Measurements from ENCODE around the gene SNX20.

SNX20 gene

GRCh38 chr16:50657241-50657640 lies 23.9 kb downstream of the SNX20 start:
- Histone ChIP-seq H3K27me3 (replicated peaks; ENCODE audit: control insufficient read depth, insufficient read depth, low read length) (no peaks in the 10 kb centered on the region), H3K36me3 (ENCODE audit: control insufficient read depth, insufficient read depth, low read length) (no peaks in the 10 kb centered on the region), H3K4me3 (replicated peaks; ENCODE audit: low read depth, low read length) (no peak overlapping the region)
- no peak for DNase-seq (ENCODE audit: extremely low read depth, insufficient read length)
- TF ChIP-seq CTCF (IDR thresholded peaks at IDR 0.05; ENCODE audit: insufficient read depth, low read length, poor library complexity, severe bottlenecking), result no peak

GRCh38 chr16:50655558-50656055 lies 25.5 kb downstream of the SNX20 start:
- no peak for TF ChIP-seq CTCF (IDR thresholded peaks at IDR 0.05; ENCODE audit: insufficient read depth, low read length, poor library complexity, severe bottlenecking)
- H3K27me3 ChIP-seq (replicated peaks; ENCODE audit: control insufficient read depth, insufficient read depth, low read length), result no peaks in the 10 kb centered on the region
- no peak overlapping the region for H3K4me3 ChIP-seq (replicated peaks; ENCODE audit: low read depth, low read length)
- DNase-seq (ENCODE audit: extremely low read depth, insufficient read length), result no peak
- H3K36me3 ChIP-seq (ENCODE audit: control insufficient read depth, insufficient read depth, low read length), result no peaks in the 10 kb centered on the region

- TF ChIP-seq CTCF (IDR thresholded peaks at IDR 0.05; ENCODE audit: insufficient read depth, low read length, poor library complexity, severe bottlenecking), result no peak
- H3K27me3 ChIP-seq (replicated peaks; ENCODE audit: control insufficient read depth, insufficient read depth, low read length), result no peaks in the 10 kb centered on the region
- no peak for DNase-seq (ENCODE audit: extremely low read depth, insufficient read length)
Measured at GRCh38 chr16:50653633-50654519, 27.2 kb downstream of the SNX20 start.

GRCh38 chr16:50652836-50653425 lies 28.2 kb downstream of the SNX20 start:
- no peaks in the 10 kb centered on the region for H3K27me3 ChIP-seq (replicated peaks; ENCODE audit: control insufficient read depth, insufficient read depth, low read length)
- H3K4me3 ChIP-seq (replicated peaks; ENCODE audit: low read depth, low read length), result no peak overlapping the region
- TF ChIP-seq CTCF (IDR thresholded peaks at IDR 0.05; ENCODE audit: insufficient read depth, low read length, poor library complexity, severe bottlenecking), result no peak
- no peak for DNase-seq (ENCODE audit: extremely low read depth, insufficient read length)
- no peaks in the 10 kb centered on the region for H3K36me3 ChIP-seq (ENCODE audit: control insufficient read depth, insufficient read depth, low read length)

More at GRCh38 chr16:50653633-50654519, 27.2 kb downstream of the SNX20 start:
- Histone ChIP-seq H3K4me3 (replicated peaks; ENCODE audit: low read depth, low read length) (no peak overlapping the region), H3K36me3 (ENCODE audit: control insufficient read depth, insufficient read depth, low read length) (no peaks in the 10 kb centered on the region)

- DNase-seq (ENCODE audit: extremely low read depth, insufficient read length), result no peak
- no peak for TF ChIP-seq CTCF (IDR thresholded peaks at IDR 0.05; ENCODE audit: insufficient read depth, low read length, poor library complexity, severe bottlenecking)
- Histone ChIP-seq H3K27me3 (replicated peaks; ENCODE audit: control insufficient read depth, insufficient read depth, low read length) (no peaks in the 10 kb centered on the region), H3K4me3 (replicated peaks; ENCODE audit: low read depth, low read length) (no peak overlapping the region), H3K36me3 (ENCODE audit: control insufficient read depth, insufficient read depth, low read length) (no peaks in the 10 kb centered on the region)
Measured at GRCh38 chr16:50651835-50652438, 29.2 kb downstream of the SNX20 start.

Data from GM06990 (cell line).